HK-2 (cell line): Measurements from ENCODE around the gene TAS2R38.
"Not testable (repeated sequence)": the region's sequence is repeated elsewhere in the genome, so short reads cannot be mapped to it uniquely, and the experiment has no call there.

Experiments used
- DNase-seq: peaks from one replicate; pipeline ENCODE4 v3.0.0-alpha.2; 2018; ENCODE audit not compliant: unreplicated experiment

The TAS2R38 gene

GRCh38 chr7:141973673-141974072 is at the start of gene TAS2R38:
TAS2R38 (minus strand) TSS chr7:141973773; CDS start chr7:141973689, 84 bp downstream.
- no peak for DNase-seq

GRCh38 chr7:142018154-142018553 is 44.6 kb upstream of the TAS2R38 start:
- no peak for DNase-seq

GRCh38 chr7:142017451-142017850 is 43.9 kb upstream of the TAS2R38 start:
- no peak for DNase-seq

- no peak for DNase-seq
Observed at GRCh38 chr7:142012825-142013511, 39.4 kb upstream of the TAS2R38 start.

GRCh38 chr7:142010952-142011548 is 37.5 kb upstream of the TAS2R38 start:
- DNase-seq: no peak

GRCh38 chr7:142009187-142009586 is 35.6 kb upstream of the TAS2R38 start:
- no peak for DNase-seq

GRCh38 chr7:142006577-142006976 is 33.0 kb upstream of the TAS2R38 start:
- DNase-seq: no peak

- no peak for DNase-seq
Observed at GRCh38 chr7:142002179-142002578, 28.6 kb upstream of the TAS2R38 start.

- no peak for DNase-seq
Observed at GRCh38 chr7:142001163-142001874, 27.7 kb upstream of the TAS2R38 start.

GRCh38 chr7:142000244-142000643 is 26.7 kb upstream of the TAS2R38 start:
- DNase-seq: no peak

GRCh38 chr7:141999058-141999623 is 25.6 kb upstream of the TAS2R38 start:
- no peak for DNase-seq

GRCh38 chr7:141993354-141993753 is 19.8 kb upstream of the TAS2R38 start:
- no peak for DNase-seq

GRCh38 chr7:141992688-141993087 is 19.1 kb upstream of the TAS2R38 start:
- DNase-seq: no peak

GRCh38 chr7:141992156-141992555 is 18.6 kb upstream of the TAS2R38 start:
- no peak for DNase-seq

- DNase-seq: no peak
Observed at GRCh38 chr7:141991140-141991539, 17.6 kb upstream of the TAS2R38 start.

- DNase-seq: no peak
Observed at GRCh38 chr7:141990011-141990725, 16.6 kb upstream of the TAS2R38 start.

- DNase-seq: not testable (repeated sequence)
Observed at GRCh38 chr7:141987803-141988202, 14.2 kb upstream of the TAS2R38 start.

GRCh38 chr7:141986923-141987322 is 13.3 kb upstream of the TAS2R38 start:
- DNase-seq: no peak

- not testable (repeated sequence) for DNase-seq
Observed at GRCh38 chr7:141985926-141986325, 12.4 kb upstream of the TAS2R38 start.

GRCh38 chr7:141979568-141979967 is 6.0 kb upstream of the TAS2R38 start:
- DNase-seq: no peak

GRCh38 chr7:141978351-141978750 is 4.8 kb upstream of the TAS2R38 start:
- DNase-seq: no peak
